CD4-positive, alpha-beta T cell treated with Interleukin-12 subunit alpha and Interleukin-12 subunit beta, for 1 hour (primary cell): Measurements from ENCODE around the gene CACNA1E.
"Not testable (repeated sequence)": the region's sequence is repeated elsewhere in the genome, so short reads cannot be mapped to it uniquely, and the experiment has no call there.

Experiments used
- DNase-seq: peaks from one replicate; pipeline ENCODE4 v3.0.0-alpha.2; 2020

The CACNA1E gene

DNA sequence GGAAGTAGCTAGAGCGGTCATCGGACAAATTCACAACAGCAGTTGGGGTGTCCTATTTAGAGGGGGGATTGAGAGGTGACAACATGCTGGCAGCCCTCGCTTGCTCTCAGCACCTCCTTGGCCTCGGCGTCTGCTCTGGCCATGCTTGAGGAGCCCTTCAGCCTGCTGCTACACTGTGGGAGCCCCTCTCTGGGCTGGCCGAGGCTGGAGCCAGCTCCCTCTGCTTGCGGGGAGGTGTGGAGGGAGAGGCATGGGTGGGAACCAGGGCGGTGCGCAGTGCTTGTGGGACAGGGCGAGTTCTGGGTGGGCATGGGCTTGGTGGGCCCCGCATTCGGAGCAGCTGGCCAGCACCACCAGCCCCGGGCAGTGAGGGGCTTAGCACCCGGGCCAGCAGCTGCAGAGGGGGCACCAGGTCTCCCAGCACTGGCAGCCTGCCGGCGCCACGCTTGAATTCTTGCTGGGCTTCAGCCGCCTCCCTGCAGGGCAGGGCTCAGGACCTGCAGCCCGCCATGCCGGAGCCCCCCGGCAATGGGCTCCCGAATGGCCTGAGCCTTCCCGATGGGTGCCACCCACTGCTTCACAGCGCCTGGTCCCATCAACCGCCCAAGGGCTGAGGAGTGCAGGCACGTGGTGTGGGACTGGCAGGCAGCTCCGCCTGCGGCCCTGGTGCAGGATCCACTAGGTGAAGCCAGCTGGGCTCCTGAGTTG lies 349.0 kb downstream of the CACNA1E start:
- not testable (repeated sequence) for DNase-seq

DNA sequence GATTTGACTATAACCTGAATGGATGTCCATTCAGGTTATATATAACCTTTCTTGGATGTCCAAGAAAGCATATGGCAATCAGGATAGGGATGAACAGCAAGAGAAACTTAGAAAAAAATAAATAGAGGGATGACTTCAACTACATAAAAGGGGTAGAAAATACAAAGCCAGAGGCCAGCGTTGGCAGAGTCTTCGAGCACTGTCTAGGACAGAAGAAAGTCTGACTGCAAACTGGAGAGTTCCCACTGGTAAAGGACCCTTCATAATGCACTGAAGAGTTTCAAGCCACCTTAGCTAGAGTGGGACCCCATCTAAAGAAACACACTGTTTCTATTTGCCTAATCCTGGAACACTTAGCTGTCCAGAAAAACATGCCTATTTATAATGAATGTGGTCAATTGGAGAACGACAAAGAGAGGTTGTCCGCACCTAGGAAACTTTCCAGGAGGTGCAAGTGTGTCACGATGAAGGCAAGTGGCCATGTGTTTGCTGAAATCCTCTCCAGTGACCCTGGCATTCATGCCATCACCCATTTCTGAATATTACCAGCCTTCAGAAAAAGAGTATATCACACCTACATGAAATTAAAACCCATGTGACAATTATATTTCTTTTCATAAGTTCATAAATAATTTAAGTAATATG lies 362.8 kb downstream of the CACNA1E start:
- no peak for DNase-seq

DNA sequence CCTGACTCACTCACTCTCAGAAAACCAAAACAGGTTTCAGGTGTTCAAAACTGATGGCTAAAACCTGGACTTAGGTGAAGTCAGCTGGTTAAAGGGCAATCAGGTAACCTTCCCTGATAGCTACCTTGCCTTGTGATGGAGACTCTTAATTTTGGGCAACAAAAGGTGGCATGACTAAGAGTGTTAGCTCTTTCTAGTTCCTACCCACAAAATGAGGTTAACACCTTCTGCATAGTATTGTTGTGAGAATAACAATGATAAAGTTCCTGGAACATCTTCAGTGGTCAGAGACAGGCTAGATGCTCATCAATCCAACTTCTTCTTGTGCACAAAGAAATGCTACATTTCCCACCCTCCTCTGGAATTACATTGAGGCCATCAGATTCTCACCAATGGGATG lies 363.4 kb downstream of the CACNA1E start:
- no peak for DNase-seq

DNA sequence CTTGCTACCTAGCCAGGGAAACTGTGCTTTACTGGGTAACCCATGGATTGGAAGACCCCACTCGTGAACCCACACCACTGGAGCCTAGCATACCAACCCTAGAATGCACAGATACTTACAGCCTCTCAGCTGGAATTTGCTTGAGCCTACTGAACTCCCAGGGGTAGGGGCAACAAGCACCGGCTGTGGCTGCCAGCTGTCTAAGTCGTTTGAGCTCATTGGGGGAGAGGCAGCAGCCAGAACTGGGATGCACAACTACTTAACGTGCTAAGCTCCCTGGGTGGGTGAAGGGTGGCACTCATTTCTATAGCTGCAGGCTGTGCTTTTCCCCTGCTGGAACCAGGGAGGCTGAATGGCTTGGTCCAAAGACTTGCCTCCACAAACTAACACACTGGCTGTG lies 365.8 kb downstream of the CACNA1E start:
- no peak for DNase-seq

DNA sequence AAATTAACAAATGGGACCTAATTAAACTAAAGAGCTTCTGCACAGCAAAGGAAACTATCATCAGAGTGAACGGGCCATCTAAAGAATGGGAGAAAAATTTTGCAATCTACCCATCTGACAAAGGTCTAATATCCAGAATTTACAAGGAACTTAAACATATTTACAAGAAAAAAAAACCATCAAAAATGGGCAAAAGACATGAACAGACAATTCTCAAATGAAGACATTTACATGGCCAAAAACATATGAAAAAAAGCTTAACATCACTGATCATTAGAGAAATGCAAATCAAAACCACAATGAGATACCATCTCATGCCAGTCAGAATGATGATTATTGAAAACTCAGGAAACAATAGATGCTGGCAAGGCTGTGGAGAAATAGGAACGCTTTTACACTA lies 370.9 kb downstream of the CACNA1E start:
- not testable (repeated sequence) for DNase-seq

DNA sequence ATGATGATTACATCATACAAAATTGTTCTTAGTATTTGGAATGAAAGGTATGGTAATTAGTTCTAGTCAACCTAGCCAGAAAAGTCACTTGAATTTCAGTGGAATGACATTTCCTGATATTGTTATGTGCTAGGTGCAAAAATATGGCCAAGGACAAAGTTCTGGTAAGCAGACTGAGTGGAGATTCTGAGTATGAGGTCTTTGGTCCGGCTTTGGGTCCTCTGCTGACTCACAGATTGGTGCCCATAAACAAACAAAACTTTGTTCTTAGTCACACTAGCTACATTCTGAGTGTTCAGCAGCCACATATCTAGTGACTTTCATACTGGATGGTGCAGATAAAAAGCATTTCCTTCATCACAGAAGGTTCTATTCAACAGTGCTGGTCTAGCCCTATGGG lies 372.1 kb downstream of the CACNA1E start:
- DNase-seq = no peak
